Measurements from ENCODE around the gene RBBP4.

The RBBP4 gene

GRCh38 chr1:32609180-32609579 is 41.8 kb upstream of the RBBP4 start:
- no peaks in the 10 kb centered on the region for H3K4me1 ChIP-seq (ENCODE audit: low read length)
- no peaks in the 10 kb centered on the region for H3K36me3 ChIP-seq (replicated peaks; ENCODE audit: insufficient read depth, low read length)
- DNase-seq = no peak
- H4K20me1 ChIP-seq (ENCODE audit: insufficient read depth, low read length) = no peaks in the 10 kb centered on the region
- no peaks in the 10 kb centered on the region for H3K9me2 ChIP-seq (replicated peaks; ENCODE audit: insufficient read depth, low read length)
- no peak overlapping the region for H2AFZ ChIP-seq (ENCODE audit: low read length)
- no peaks in the 10 kb centered on the region for H3F3A ChIP-seq (ENCODE audit: insufficient read depth, low read length)
- no peak for TF ChIP-seq EZH2 (optimal IDR thresholded peaks at IDR 0.05; ENCODE audit: low read depth, low read length)
- H3K79me2 ChIP-seq (ENCODE audit: low read length) = no peaks in the 10 kb centered on the region
- H3K9me3 ChIP-seq (replicated peaks; ENCODE audit: insufficient read depth, low read length) = no peaks in the 10 kb centered on the region
- no peak overlapping the region for H3K4me3 ChIP-seq (ENCODE audit: low read length)
- no peaks in the 10 kb centered on the region for H3K27me3 ChIP-seq (replicated peaks; ENCODE audit: insufficient read depth, low read length)
- H3K27ac ChIP-seq (ENCODE audit: low read length) = no peak overlapping the region
- no peak overlapping the region for H3K9ac ChIP-seq (ENCODE audit: low read length)
- H3K4me2 ChIP-seq (ENCODE audit: low read depth, low read length) = no peak overlapping the region

GRCh38 chr1:32611859-32612188 is 39.2 kb upstream of the RBBP4 start:
- 0 out of 2 replicates have a peak overlapping the region, but pooled peaks have one; percentile 4 for H3K4me2 ChIP-seq (ENCODE audit: low read depth, low read length)
- H4K20me1 ChIP-seq (ENCODE audit: insufficient read depth, low read length) = no peaks in the 10 kb centered on the region
- no peaks in the 10 kb centered on the region for H3K27me3 ChIP-seq (replicated peaks; ENCODE audit: insufficient read depth, low read length)
- DNase-seq = no peak
- no peak overlapping the region for H2AFZ ChIP-seq (ENCODE audit: low read length)
- no peak overlapping the region for H3K27ac ChIP-seq (ENCODE audit: low read length)
- no peaks in the 10 kb centered on the region for H3K79me2 ChIP-seq (ENCODE audit: low read length)
- no peaks in the 10 kb centered on the region for H3K36me3 ChIP-seq (replicated peaks; ENCODE audit: insufficient read depth, low read length)
- no peaks in the 10 kb centered on the region for H3K9me3 ChIP-seq (replicated peaks; ENCODE audit: insufficient read depth, low read length)
- no peaks in the 10 kb centered on the region for H3F3A ChIP-seq (ENCODE audit: insufficient read depth, low read length)
- H3K9ac ChIP-seq (ENCODE audit: low read length) = no peak overlapping the region
- no peaks in the 10 kb centered on the region for H3K4me1 ChIP-seq (ENCODE audit: low read length)
- H3K4me3 ChIP-seq (ENCODE audit: low read length) = no peak overlapping the region
- no peaks in the 10 kb centered on the region for H3K9me2 ChIP-seq (replicated peaks; ENCODE audit: insufficient read depth, low read length)
- no peak for TF ChIP-seq EZH2phosphoT487 (IDR thresholded peaks at IDR 0.05; ENCODE audit: low read length)
- TF ChIP-seq EZH2 (optimal IDR thresholded peaks at IDR 0.05; ENCODE audit: low read depth, low read length) = no peak
- no peak for TF ChIP-seq CTCF (IDR thresholded peaks at IDR 0.05; ENCODE audit: low read length)

- Histone ChIP-seq H4K20me1 (ENCODE audit: insufficient read depth, low read length) (no peaks in the 10 kb centered on the region), H3K9me3 (replicated peaks; ENCODE audit: insufficient read depth, low read length) (no peaks in the 10 kb centered on the region), H3K36me3 (replicated peaks; ENCODE audit: insufficient read depth, low read length) (no peaks in the 10 kb centered on the region), H3K27ac (ENCODE audit: low read length) (no peak overlapping the region), H3K4me3 (ENCODE audit: low read length) (no peak overlapping the region), H3K4me2 (ENCODE audit: low read depth, low read length) (0 out of 2 replicates have a peak overlapping the region, but pooled peaks have one; percentile 4), H3K9ac (ENCODE audit: low read length) (no peak overlapping the region), H3K27me3 (replicated peaks; ENCODE audit: insufficient read depth, low read length) (no peaks in the 10 kb centered on the region), H2AFZ (ENCODE audit: low read length) (no peak overlapping the region), H3F3A (ENCODE audit: insufficient read depth, low read length) (no peaks in the 10 kb centered on the region), H3K9me2 (replicated peaks; ENCODE audit: insufficient read depth, low read length) (no peaks in the 10 kb centered on the region), H3K4me1 (ENCODE audit: low read length) (no peaks in the 10 kb centered on the region), H3K79me2 (ENCODE audit: low read length) (no peaks in the 10 kb centered on the region)
- no peak for TF ChIP-seq EZH2phosphoT487 (IDR thresholded peaks at IDR 0.05; ENCODE audit: low read length)
- no peak for TF ChIP-seq EZH2 (optimal IDR thresholded peaks at IDR 0.05; ENCODE audit: low read depth, low read length)
- TF ChIP-seq CTCF (IDR thresholded peaks at IDR 0.05; ENCODE audit: low read length) = no peak; the same call in 1 of the 2 replicates
- DNase-seq = no peak
These were observed 38.7 kb upstream of the RBBP4 start for GRCh38 chr1:32612189-32612881.

- no peaks in the 10 kb centered on the region for H3K9me3 ChIP-seq (replicated peaks; ENCODE audit: insufficient read depth, low read length)
- H3K4me3 ChIP-seq (ENCODE audit: low read length) = no peak overlapping the region
- H3K79me2 ChIP-seq (ENCODE audit: low read length) = no peaks in the 10 kb centered on the region
- TF ChIP-seq EZH2 (optimal IDR thresholded peaks at IDR 0.05; ENCODE audit: low read depth, low read length) = no peak
- no peak overlapping the region for H3K27ac ChIP-seq (ENCODE audit: low read length)
- H3K9ac ChIP-seq (ENCODE audit: low read length) = no peak overlapping the region
- H2AFZ ChIP-seq (ENCODE audit: low read length) = no peak overlapping the region
- H3F3A ChIP-seq (ENCODE audit: insufficient read depth, low read length) = no peaks in the 10 kb centered on the region
- no peak overlapping the region for H3K4me2 ChIP-seq (ENCODE audit: low read depth, low read length)
- no peaks in the 10 kb centered on the region for H3K9me2 ChIP-seq (replicated peaks; ENCODE audit: insufficient read depth, low read length)
- no peak for DNase-seq
- no peaks in the 10 kb centered on the region for H3K36me3 ChIP-seq (replicated peaks; ENCODE audit: insufficient read depth, low read length)
- no peaks in the 10 kb centered on the region for H3K27me3 ChIP-seq (replicated peaks; ENCODE audit: insufficient read depth, low read length)
- H3K4me1 ChIP-seq (ENCODE audit: low read length) = no peaks in the 10 kb centered on the region
- no peaks in the 10 kb centered on the region for H4K20me1 ChIP-seq (ENCODE audit: insufficient read depth, low read length)
These were observed 37.5 kb upstream of the RBBP4 start for GRCh38 chr1:32613472-32613871.
